ENCODE results near the gene DMRTC1.
"Not testable (repeated sequence)": the region's sequence is repeated elsewhere in the genome, so short reads cannot be mapped to it uniquely, and the experiment has no call there.

Gene DMRTC1

GRCh38 chrX:72943819-72944169 is at the start of gene DMRTC1:
DMRTC1 (minus strand) TSS chrX:72943837; CDS start chrX:72875694, 68,143 bp downstream.
- not testable (repeated sequence) for DNase-seq (ENCODE audit: low read depth)

GRCh38 chrX:72980894-72981469 is 37.3 kb upstream of the DMRTC1 start:
- not testable (repeated sequence) for DNase-seq (ENCODE audit: low read depth)

- DNase-seq (ENCODE audit: low read depth): not testable (repeated sequence)
Measured at GRCh38 chrX:72974885-72975284, 31.2 kb upstream of the DMRTC1 start.

- DNase-seq (ENCODE audit: low read depth): not testable (repeated sequence)
Measured at GRCh38 chrX:72971859-72972258, 28.2 kb upstream of the DMRTC1 start.

- not testable (repeated sequence) for DNase-seq (ENCODE audit: low read depth)
Measured at GRCh38 chrX:72959971-72960370, 16.3 kb upstream of the DMRTC1 start.

GRCh38 chrX:72943035-72943818 is 410 bp downstream of the DMRTC1 start:
- DNase-seq (ENCODE audit: low read depth): not testable (repeated sequence)

GRCh38 chrX:72942272-72942671 is 1.4 kb downstream of the DMRTC1 start:
- not testable (repeated sequence) for DNase-seq (ENCODE audit: low read depth)

- DNase-seq (ENCODE audit: low read depth): not testable (repeated sequence)
Measured at GRCh38 chrX:72937906-72938305, 5.7 kb downstream of the DMRTC1 start, which contains the start of gene FAM236A. FAM236A (plus strand) TSS chrX:72938206; CDS start chrX:72938263, 57 bp downstream.

GRCh38 chrX:72936882-72937455 is 6.7 kb downstream of the DMRTC1 start:
- not testable (repeated sequence) for DNase-seq (ENCODE audit: low read depth)

GRCh38 chrX:72936455-72936854 is 7.2 kb downstream of the DMRTC1 start:
- not testable (repeated sequence) for DNase-seq (ENCODE audit: low read depth)

GRCh38 chrX:72932283-72932682 is 11.4 kb downstream of the DMRTC1 start:
- DNase-seq (ENCODE audit: low read depth): not testable (repeated sequence)

- DNase-seq (ENCODE audit: low read depth): not testable (repeated sequence)
Measured at GRCh38 chrX:72916096-72916495, 27.5 kb downstream of the DMRTC1 start.

- not testable (repeated sequence) for DNase-seq (ENCODE audit: low read depth)
Measured at GRCh38 chrX:72912315-72912714, 31.3 kb downstream of the DMRTC1 start, which contains the start of gene FAM236C. FAM236C (plus strand) TSS chrX:72912615; CDS start chrX:72912715, 100 bp downstream.

GRCh38 chrX:72889740-72890139 is 53.9 kb downstream of the DMRTC1 start:
- not testable (repeated sequence) for DNase-seq (ENCODE audit: low read depth)

GRCh38 chrX:72882898-72883297 is 60.7 kb downstream of the DMRTC1 start:
- not testable (repeated sequence) for DNase-seq (ENCODE audit: low read depth)

- DNase-seq (ENCODE audit: low read depth): not testable (repeated sequence)
Measured at GRCh38 chrX:72837532-72837931, 106.1 kb downstream of the DMRTC1 start.

GRCh38 chrX:72830701-72831100 is 112.9 kb downstream of the DMRTC1 start:
- DNase-seq (ENCODE audit: low read depth): not testable (repeated sequence)
